Body of pancreas (tissue), 4 donors: ENCODE measurements around the gene PTPRT.

Experiments
- CTCF ChIP-seq, 7 experiments: fragments of 450-650 bp in 4 of 7; fragments of 200-600 bp in 3 of 7; sonication (generic) in 3 of 7; IDR thresholded peaks; one replicate each; pipeline ENCODE4 v1.5.1; 2016 to 2019; ENCODE audit warnings: antibody characterized with exemption in 7 of 7
- POLR2A ChIP-seq, 3 donors: fragments of 450-650 bp; IDR thresholded peaks; one replicate each; pipeline ENCODE4 v1.6.1; 2016; ENCODE audit warnings: antibody characterized with exemption in 3 of 3, mild to moderate bottlenecking in 2 of 3

- TF ChIP-seq CTCF (IDR thresholded peaks at IDR 0.05): no peak
- no peak for TF ChIP-seq POLR2A (IDR thresholded peaks at IDR 0.05)
These were observed 728.4 kb downstream of the PTPRT start for GRCh38 chr20:42461291-42461690.
